Measurements from ENCODE around the gene ZNF830. TPM values are rescaled to one million over a fixed set of nuclear protein-coding genes. Genes with fewer than 3 reads are reported as not detected.

Gene ZNF830
- total and polyA plus RNA-seq, 2 of the 13 experiments (the other 11 are each of a cell fraction or from before 2014, with no cell fraction given), result 6.1 to 19.0 TPM

- Histone ChIP-seq H3K79me2 (ENCODE audit: insufficient read depth, low read length) (no peaks in the 10 kb centered on the region), H3K27ac (ENCODE audit: extremely low read length, insufficient read depth, low read length) (no peak overlapping the region), H4K20me1 (ENCODE audit: insufficient read depth, low read length) (no peaks in the 10 kb centered on the region), H3K4me1 (ENCODE audit: insufficient read depth, low read length) (peaks cover 1% of the 10 kb centered on the region), H3K27me3 (ENCODE audit: control insufficient read depth in 1 of 2, insufficient read depth in 2 of 2, low read length in 2 of 2) (no peaks in the 10 kb centered on the region), H3K9me3 (ENCODE audit: low read length) (no peaks in the 10 kb centered on the region), H3K4me3 (replicated peaks in 1 of 3; ENCODE audit: insufficient read depth in 1 of 3, low read depth in 2 of 3, low read length in 3 of 3) (no peak overlapping the region), H3K9ac (ENCODE audit: insufficient read depth, low read depth, low read length) (no peak overlapping the region), H3K4me2 (ENCODE audit: low read depth, low read length) (no peak overlapping the region), H3K36me3 (replicated peaks in 1 of 2; ENCODE audit: control insufficient read depth in 1 of 2, insufficient read depth in 2 of 2, low read length in 2 of 2) (no peaks in the 10 kb centered on the region), H2AFZ (ENCODE audit: low read length) (no peak overlapping the region)
- whole genome bisulfite sequencing (ENCODE audit: low lambda C conversion rate), result 47% methylated on average over 2 of the region's 2 CpGs
- no TSS peak for BruUV-seq (replicated peaks)
- ATAC-seq (no peak), FAIRE-seq (no peak), DNase-seq (ENCODE audit: low spot score) (no peak)
- in situ Hi-C loops (cut with HindIII; ENCODE audit: extremely low pct_ligation_motif_present, low pct_unique_long_range_greater_than_20kb) (no loop called here), intact Hi-C loops (cut with micrococcal nuclease; ENCODE audit: unreplicated experiment) (no loop called here)
- POLR2A ChIA-PET, result no interaction called here
- CTCF ChIA-PET (ENCODE audit: low intra/inter-chr PET ratio, low total read pairs), result no interaction called here
- TF ChIP-seq, protein P1, sequence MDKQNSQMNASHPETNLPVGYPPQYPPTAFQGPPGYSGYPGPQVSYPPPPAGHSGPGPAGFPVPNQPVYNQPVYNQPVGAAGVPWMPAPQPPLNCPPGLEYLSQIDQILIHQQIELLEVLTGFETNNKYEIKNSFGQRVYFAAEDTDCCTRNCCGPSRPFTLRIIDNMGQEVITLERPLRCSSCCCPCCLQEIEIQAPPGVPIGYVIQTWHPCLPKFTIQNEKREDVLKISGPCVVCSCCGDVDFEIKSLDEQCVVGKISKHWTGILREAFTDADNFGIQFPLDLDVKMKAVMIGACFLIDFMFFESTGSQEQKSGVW (CRISPR knock-in tag; IDR thresholded peaks at IDR 0.05; ENCODE audit: borderline replicate concordance), result no peak
- TF ChIP-seq, protein P2, sequence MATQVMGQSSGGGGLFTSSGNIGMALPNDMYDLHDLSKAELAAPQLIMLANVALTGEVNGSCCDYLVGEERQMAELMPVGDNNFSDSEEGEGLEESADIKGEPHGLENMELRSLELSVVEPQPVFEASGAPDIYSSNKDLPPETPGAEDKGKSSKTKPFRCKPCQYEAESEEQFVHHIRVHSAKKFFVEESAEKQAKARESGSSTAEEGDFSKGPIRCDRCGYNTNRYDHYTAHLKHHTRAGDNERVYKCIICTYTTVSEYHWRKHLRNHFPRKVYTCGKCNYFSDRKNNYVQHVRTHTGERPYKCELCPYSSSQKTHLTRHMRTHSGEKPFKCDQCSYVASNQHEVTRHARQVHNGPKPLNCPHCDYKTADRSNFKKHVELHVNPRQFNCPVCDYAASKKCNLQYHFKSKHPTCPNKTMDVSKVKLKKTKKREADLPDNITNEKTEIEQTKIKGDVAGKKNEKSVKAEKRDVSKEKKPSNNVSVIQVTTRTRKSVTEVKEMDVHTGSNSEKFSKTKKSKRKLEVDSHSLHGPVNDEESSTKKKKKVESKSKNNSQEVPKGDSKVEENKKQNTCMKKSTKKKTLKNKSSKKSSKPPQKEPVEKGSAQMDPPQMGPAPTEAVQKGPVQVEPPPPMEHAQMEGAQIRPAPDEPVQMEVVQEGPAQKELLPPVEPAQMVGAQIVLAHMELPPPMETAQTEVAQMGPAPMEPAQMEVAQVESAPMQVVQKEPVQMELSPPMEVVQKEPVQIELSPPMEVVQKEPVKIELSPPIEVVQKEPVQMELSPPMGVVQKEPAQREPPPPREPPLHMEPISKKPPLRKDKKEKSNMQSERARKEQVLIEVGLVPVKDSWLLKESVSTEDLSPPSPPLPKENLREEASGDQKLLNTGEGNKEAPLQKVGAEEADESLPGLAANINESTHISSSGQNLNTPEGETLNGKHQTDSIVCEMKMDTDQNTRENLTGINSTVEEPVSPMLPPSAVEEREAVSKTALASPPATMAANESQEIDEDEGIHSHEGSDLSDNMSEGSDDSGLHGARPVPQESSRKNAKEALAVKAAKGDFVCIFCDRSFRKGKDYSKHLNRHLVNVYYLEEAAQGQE (IDR thresholded peaks at IDR 0.05; ENCODE audit: borderline replicate concordance in 1 of 2, low read depth in 1 of 2, low read length in 2 of 2), result no peak
- TF ChIP-seq, protein P3, sequence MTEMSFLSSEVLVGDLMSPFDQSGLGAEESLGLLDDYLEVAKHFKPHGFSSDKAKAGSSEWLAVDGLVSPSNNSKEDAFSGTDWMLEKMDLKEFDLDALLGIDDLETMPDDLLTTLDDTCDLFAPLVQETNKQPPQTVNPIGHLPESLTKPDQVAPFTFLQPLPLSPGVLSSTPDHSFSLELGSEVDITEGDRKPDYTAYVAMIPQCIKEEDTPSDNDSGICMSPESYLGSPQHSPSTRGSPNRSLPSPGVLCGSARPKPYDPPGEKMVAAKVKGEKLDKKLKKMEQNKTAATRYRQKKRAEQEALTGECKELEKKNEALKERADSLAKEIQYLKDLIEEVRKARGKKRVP (CRISPR knock-in tag; IDR thresholded peaks at IDR 0.05), result no peak
- TF ChIP-seq ATM (IDR thresholded peaks at IDR 0.05; ENCODE audit: borderline replicate concordance), result no peak
- no peak for TF ChIP-seq HMG20B (CRISPR knock-in tag; conservative IDR thresholded peaks at IDR 0.05)
- no peak for TF ChIP-seq ASH2L (IDR thresholded peaks at IDR 0.05; ENCODE audit: insufficient read length, low read depth, low read length)
- no peak for TF ChIP-seq ZNF644 (CRISPR knock-in tag; IDR thresholded peaks at IDR 0.05; ENCODE audit: low read depth)
- TF ChIP-seq ZBTB49 (CRISPR knock-in tag; IDR thresholded peaks at IDR 0.05; ENCODE audit: borderline replicate concordance), result no peak
- no peak for TF ChIP-seq YEATS2 (CRISPR knock-in tag; IDR thresholded peaks at IDR 0.05; ENCODE audit: borderline replicate concordance)
- no peak for TF ChIP-seq ZNF782 (CRISPR knock-in tag; IDR thresholded peaks at IDR 0.05; ENCODE audit: borderline replicate concordance)
- no peak for TF ChIP-seq ZNF234 (CRISPR knock-in tag; conservative IDR thresholded peaks at IDR 0.05)
- TF ChIP-seq, protein P4, sequence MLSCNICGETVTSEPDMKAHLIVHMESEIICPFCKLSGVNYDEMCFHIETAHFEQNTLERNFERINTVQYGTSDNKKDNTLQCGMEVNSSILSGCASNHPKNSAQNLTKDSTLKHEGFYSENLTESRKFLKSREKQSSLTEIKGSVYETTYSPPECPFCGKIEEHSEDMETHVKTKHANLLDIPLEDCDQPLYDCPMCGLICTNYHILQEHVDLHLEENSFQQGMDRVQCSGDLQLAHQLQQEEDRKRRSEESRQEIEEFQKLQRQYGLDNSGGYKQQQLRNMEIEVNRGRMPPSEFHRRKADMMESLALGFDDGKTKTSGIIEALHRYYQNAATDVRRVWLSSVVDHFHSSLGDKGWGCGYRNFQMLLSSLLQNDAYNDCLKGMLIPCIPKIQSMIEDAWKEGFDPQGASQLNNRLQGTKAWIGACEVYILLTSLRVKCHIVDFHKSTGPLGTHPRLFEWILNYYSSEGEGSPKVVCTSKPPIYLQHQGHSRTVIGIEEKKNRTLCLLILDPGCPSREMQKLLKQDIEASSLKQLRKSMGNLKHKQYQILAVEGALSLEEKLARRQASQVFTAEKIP (CRISPR knock-in tag; IDR thresholded peaks at IDR 0.05; ENCODE audit: borderline replicate concordance), result no peak
These were observed 12.8 kb downstream of the ZNF830 start for GRCh38 chr17:34974179-34974578.
